Activated CD4-positive, alpha-beta T cell treated with anti-CD3 and anti-CD28 coated beads for 36 hours (primary cell): ENCODE data around the gene RERE. TPM values are rescaled to one million over a fixed set of nuclear protein-coding genes. Genes with fewer than 3 reads are reported as not detected.
"Not testable (repeated sequence)": the region's sequence is repeated elsewhere in the genome, so short reads cannot be mapped to it uniquely, and the experiment has no call there.

Experiments
- ATAC-seq: fragments of 200-7000 bp; cut with Tn5 transposase; one replicate; pipeline ENCODE4 v1.10.0; 2021; ENCODE audit warnings: mild to moderate bottlenecking, moderate library complexity
- CTCF ChIA-PET: fragments of 350-600 bp; sonication (Branson Sonifier 250); formaldehyde crosslinking; loops from one replicate; lab custom pipeline; 2021; ENCODE audit warnings: antibody characterized with exemption; lab: Charles Lee
- POLR2A ChIA-PET: fragments of 350-600 bp; sonication (Branson Sonifier 250); formaldehyde crosslinking; loops from one replicate; lab custom pipeline; 2021; ENCODE audit warnings: antibody characterized with exemption, inconsistent platforms; lab: Charles Lee
- DNase-seq: peaks from one replicate; pipeline ENCODE4 v3.0.0-alpha.2; 2020
- H3K27ac Mint-ChIP-seq: one replicate; pipeline ENCODE4 v1.8.0; 2021; ENCODE audit warnings: mixed read lengths
- H3K27me3 Mint-ChIP-seq: one replicate; pipeline ENCODE4 v1.8.0; 2021; ENCODE audit warnings: mixed read lengths
- H3K36me3 Mint-ChIP-seq: one replicate; pipeline ENCODE4 v1.8.0; 2021; ENCODE audit warnings: low read depth, mixed read lengths
- H3K4me1 Mint-ChIP-seq: one replicate; pipeline ENCODE4 v1.8.0; 2021; ENCODE audit warnings: mixed read lengths
- H3K4me3 Mint-ChIP-seq: one replicate; pipeline ENCODE4 v1.8.0; 2021; ENCODE audit warnings: mild to moderate bottlenecking, moderate library complexity, mixed read lengths
- H3K9me3 Mint-ChIP-seq: one replicate; pipeline ENCODE4 v1.8.0; 2021; ENCODE audit warnings: low read depth, mixed read lengths
- intact Hi-C, 2 experiments: fragments of 100-400 bp; cut with DNase I in 1 of 2; cut with micrococcal nuclease in 1 of 2; formaldehyde crosslinking; loops; one replicate each; pipeline versions ENCODE4 v1.14.2 to v1.15.1; 2022 to 2024; cut with DNase I, micrococcal nuclease
- total RNA-seq, 2 experiments: library from RNA; stranded (reverse); gene quantifications; one replicate each; pipeline ENCODE4 v1.2.3, GENCODE V29; 2021

The RERE gene
- total RNA-seq, 2 experiments from 2014 or later: 57.4 to 71.6 TPM

DNA sequence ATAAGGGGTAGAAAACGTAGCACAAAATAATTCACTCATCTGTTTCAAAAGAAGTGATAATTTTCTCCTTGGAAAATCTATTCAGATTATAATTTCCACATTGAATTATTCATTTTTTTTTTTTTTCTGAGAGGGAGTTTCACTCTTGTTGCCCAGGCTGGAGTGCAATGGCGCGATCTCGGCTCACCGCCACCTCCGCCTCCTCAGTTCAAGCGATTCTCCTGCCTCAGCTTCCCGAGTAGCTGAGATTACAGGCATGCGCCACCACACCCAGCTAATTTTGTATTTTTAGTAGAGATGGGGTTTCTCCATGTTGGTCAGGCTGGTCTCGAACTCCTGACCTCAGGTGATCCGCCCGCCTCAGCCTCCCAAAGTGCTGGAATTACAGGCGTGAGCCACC is 1.3 kb upstream of the RERE start:
- H3K27ac Mint-ChIP-seq, POLR2A ChIA-PET, H3K9me3 Mint-ChIP-seq, H3K27me3 Mint-ChIP-seq, ATAC-seq, DNase-seq, H3K36me3 Mint-ChIP-seq, CTCF ChIA-PET: not testable (repeated sequence)
- Mint-ChIP-seq H3K4me1 (peaks cover 33% of the 10 kb centered on the region), H3K4me3 (peak overlapping the region; percentile 77)
- intact Hi-C loops: loop anchor here (5.0 kb wide), 3 partner anchors 34 to 856 kb away; partner anchors contain the start of gene PARK7 (in 1 of the 2)

DNA sequence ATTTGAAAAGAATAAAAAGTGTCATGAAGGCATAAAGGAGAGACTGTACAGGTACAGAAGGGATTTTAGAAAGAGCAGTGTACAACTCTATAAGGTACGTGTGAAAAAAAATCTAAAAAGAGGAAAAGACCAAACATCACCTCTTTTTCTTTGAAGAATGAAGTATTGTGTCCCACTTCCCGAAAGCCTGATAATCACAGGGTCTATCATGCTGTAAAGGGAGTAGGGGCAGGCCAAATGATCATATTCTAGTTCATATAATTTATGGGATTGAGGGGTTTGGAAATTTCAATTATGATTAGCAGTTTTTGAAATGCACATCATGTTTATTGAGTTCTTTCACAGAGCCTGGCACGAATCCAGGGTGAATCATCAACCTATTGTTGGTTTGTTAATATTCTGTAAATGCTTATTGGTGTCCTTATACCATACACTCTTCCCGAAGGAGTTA is 910 bp upstream of the RERE start:
- peak overlapping the region; percentile 89 for H3K27ac Mint-ChIP-seq
- POLR2A ChIA-PET: no interaction called here
- peaks cover 38% of the 10 kb centered on the region for H3K4me1 Mint-ChIP-seq
- peaks cover 3% of the 10 kb centered on the region for H3K27me3 Mint-ChIP-seq
- ATAC-seq: no peak
- CTCF ChIA-PET: no interaction called here
- no peaks in the 10 kb centered on the region for H3K9me3 Mint-ChIP-seq
- no peaks in the 10 kb centered on the region for H3K36me3 Mint-ChIP-seq
- intact Hi-C loops: loop anchor here (5.0 kb wide), 3 partner anchors 34 to 856 kb away; partner anchors contain the start of gene PARK7 (in 1 of the 2)
- peak overlapping the region; percentile 77 for H3K4me3 Mint-ChIP-seq
- DNase-seq: peak; percentile 40

DNA sequence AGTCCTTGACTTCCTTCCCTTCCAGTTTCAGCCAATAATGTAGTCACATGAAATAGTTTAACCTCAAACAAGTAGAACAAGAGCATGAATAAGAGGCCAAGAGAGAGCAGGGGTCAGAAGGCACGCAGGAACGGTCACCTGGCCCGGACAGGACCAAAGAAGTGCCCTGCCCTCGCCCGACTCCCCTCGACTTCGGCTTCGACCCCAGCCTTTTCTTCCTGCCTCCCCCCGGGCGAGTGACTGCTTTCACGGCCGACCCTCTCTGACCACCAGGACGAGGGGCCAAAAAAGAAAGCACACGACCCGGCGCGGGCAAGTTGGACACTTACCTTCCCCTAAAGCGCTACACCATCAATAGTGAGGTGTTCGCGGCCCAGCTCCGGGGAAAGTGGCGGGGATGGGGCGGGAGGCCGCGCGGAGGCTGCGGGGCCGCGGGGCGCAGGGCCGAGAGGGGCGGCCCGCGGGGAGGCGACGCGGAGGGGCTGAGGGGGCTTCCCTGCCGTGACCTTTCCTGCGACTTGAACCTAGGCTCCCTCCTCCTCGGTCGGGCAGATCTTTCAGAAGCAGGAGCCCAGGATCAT is 519 bp downstream of the RERE start:
- DNase-seq: peak; percentile 36
- peaks cover 47% of the 10 kb centered on the region for H3K4me1 Mint-ChIP-seq
- H3K36me3 Mint-ChIP-seq: no peaks in the 10 kb centered on the region
- intact Hi-C loops: loop anchor here (1.0 to 5.0 kb wide), 10 partner anchors 35 to 855 kb away; partner anchors contain the start of genes ENO1 (in 1 of the 2), GPR157 (in 1 of the 2) and PARK7 (in 1 of the 2)
- ChIA-PET CTCF (interaction anchor here (0.5 to 0.7 kb wide), 2 partner anchors 33 to 63 kb away, joined by 3 read pairs; no protein-coding TSS in a partner anchor), POLR2A (no interaction called here)
- H3K27ac Mint-ChIP-seq: peak overlapping the region; percentile 96
- peak overlapping the region; percentile 77 for H3K4me3 Mint-ChIP-seq
- peak; percentile 15 for ATAC-seq
- H3K27me3 Mint-ChIP-seq: peaks cover 2% of the 10 kb centered on the region
- no peaks in the 10 kb centered on the region for H3K9me3 Mint-ChIP-seq

DNA sequence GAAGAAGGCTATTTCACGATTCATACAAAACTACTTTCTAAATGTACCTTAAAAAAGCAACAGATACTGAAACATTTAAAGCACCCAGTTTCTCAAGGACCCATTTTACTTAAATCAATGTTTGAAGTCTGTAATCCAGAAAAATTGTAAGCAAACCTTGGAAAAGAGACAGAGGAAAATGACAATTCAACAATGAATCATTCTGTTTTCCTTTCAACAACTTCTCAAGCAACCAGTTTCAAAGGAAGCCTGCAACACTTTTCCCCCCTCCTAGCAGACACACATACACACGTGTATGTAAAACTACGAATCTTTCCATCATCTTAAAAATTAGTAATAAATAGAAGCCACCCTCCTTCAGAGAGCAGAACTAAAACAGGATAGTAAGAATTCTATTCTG is 1.2 kb downstream of the RERE start:
- Mint-ChIP-seq H3K4me1 (peaks cover 49% of the 10 kb centered on the region), H3K36me3 (no peaks in the 10 kb centered on the region), H3K27me3 (peaks cover 2% of the 10 kb centered on the region), H3K27ac (peak overlapping the region; percentile 87), H3K4me3 (peak overlapping the region; percentile 77), H3K9me3 (no peaks in the 10 kb centered on the region)
- intact Hi-C loops: loop anchor here (2.0 to 5.0 kb wide), 5 partner anchors 36 to 854 kb away; partner anchors contain the start of genes GPR157 (in 1 of the 2) and PARK7 (in 1 of the 2)
- ATAC-seq (no peak), DNase-seq (no peak)
- CTCF ChIA-PET: interaction anchor here (0.6 to 1.7 kb wide), 4 partner anchors 33 to 627 kb away, joined by 3 to 5 read pairs (median 4); no protein-coding TSS in a partner anchor
- POLR2A ChIA-PET: no interaction called here

DNA sequence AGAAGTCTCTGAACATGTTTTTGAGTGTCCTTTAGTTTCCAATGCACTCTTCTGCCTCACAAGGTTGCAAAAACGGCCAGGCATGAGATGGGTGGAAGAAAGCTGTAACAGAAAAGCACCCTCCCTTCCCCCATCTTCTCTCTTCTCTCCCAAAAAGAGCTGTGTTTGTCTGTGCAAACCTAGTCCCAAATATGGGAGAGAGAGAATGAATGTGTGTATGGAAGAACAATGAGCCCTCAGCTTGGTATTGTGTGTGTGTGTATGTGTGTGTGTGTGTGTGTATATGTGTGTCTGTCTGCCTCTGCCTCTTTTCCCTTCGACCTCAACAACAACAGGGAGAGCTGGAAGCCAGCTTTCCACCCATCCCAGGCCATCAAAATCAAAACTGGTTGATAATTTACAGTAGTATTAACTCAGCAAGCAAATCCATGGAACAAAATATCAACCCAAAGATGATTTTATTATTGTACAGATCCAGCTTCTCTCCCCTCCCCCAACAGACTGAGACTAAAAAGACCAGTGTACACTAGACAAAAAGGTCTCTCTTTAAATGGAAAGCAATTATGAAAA is 1.8 kb downstream of the RERE start:
- H3K27me3 Mint-ChIP-seq: peaks cover 2% of the 10 kb centered on the region

DNA sequence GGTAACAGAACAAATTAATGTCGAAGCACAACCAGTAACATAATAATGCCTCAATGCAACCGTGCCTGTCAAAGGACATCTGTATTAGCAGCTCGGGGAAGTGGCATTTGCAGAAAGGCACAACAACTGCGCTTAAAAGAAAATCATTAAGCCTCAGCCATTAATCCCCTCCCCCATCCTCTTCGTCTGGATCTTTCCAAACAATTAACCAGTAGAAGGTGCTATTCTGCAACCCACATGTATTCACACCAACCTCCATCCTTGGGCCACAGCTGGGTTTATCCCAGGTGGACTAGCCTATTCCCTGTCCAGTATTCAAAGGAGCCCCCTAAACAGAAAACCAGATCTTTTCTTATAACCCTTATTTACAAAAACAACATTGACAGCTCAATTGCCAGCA is 2.6 kb downstream of the RERE start:
- H3K4me1 Mint-ChIP-seq: peaks cover 49% of the 10 kb centered on the region
- H3K9me3 Mint-ChIP-seq: no peaks in the 10 kb centered on the region
- CTCF ChIA-PET: interaction anchor here (1.1 to 1.7 kb wide), 3 partner anchors 13 to 254 kb away, joined by 4 to 5 read pairs (median 4); no protein-coding TSS in a partner anchor
- peak overlapping the region; percentile 11 for H3K4me3 Mint-ChIP-seq
- ATAC-seq: no peak
- H3K36me3 Mint-ChIP-seq: no peaks in the 10 kb centered on the region
- POLR2A ChIA-PET: no interaction called here
- no peak for DNase-seq
- H3K27me3 Mint-ChIP-seq: peaks cover under 1% of the 10 kb centered on the region
- intact Hi-C loops: loop anchor here (5.0 kb wide), 3 partner anchors 37 to 853 kb away; partner anchors contain the start of gene PARK7 (in 1 of the 2)
- H3K27ac Mint-ChIP-seq: no peak overlapping the region

More for the DNA sequence above, 1.8 kb downstream of the RERE start:
- Mint-ChIP-seq H3K27ac (peak overlapping the region; percentile 81), H3K4me3 (peak overlapping the region; percentile 77), H3K9me3 (no peaks in the 10 kb centered on the region), H3K4me1 (peaks cover 49% of the 10 kb centered on the region), H3K36me3 (no peaks in the 10 kb centered on the region)
- ATAC-seq (no peak), DNase-seq (no peak)
- ChIA-PET CTCF (interaction anchor here (0.6 to 1.7 kb wide), 7 partner anchors 14 to 628 kb away, joined by 3 to 5 read pairs (median 4); no protein-coding TSS in a partner anchor), POLR2A (no interaction called here)
- intact Hi-C loops: loop anchor here (2.0 to 5.0 kb wide), 5 partner anchors 37 to 853 kb away; partner anchors contain the start of genes GPR157 (in 1 of the 2) and PARK7 (in 1 of the 2)

DNA sequence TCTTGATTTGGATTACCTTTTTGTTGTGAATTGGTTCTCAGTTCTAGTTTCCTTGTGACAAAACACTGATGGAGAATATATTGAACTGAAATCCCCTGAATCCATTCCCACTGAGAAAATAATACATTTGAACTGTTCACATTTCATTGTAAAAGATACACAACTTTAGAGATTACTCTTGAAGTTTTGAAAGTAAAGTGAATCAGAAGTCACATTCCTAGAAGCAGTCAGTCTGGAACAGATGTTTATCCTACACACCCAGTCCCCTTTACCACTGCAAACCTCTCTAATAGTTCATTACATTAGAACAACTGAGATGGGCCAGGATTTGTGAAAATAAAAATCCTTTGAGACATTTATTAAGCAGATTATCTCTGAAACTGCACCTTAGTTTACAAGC is 3.4 kb downstream of the RERE start:
- Mint-ChIP-seq H3K27me3 (no peaks in the 10 kb centered on the region), H3K4me1 (peaks cover 49% of the 10 kb centered on the region), H3K36me3 (no peaks in the 10 kb centered on the region), H3K4me3 (no peak overlapping the region), H3K9me3 (no peaks in the 10 kb centered on the region), H3K27ac (no peak overlapping the region)
- intact Hi-C loops: no loop called here
- ATAC-seq (no peak), DNase-seq (no peak)
- CTCF ChIA-PET: interaction anchor here (0.7 kb wide), 1 partner anchor 14 kb away, joined by 3 read pairs; no protein-coding TSS in a partner anchor
- POLR2A ChIA-PET: no interaction called here

DNA sequence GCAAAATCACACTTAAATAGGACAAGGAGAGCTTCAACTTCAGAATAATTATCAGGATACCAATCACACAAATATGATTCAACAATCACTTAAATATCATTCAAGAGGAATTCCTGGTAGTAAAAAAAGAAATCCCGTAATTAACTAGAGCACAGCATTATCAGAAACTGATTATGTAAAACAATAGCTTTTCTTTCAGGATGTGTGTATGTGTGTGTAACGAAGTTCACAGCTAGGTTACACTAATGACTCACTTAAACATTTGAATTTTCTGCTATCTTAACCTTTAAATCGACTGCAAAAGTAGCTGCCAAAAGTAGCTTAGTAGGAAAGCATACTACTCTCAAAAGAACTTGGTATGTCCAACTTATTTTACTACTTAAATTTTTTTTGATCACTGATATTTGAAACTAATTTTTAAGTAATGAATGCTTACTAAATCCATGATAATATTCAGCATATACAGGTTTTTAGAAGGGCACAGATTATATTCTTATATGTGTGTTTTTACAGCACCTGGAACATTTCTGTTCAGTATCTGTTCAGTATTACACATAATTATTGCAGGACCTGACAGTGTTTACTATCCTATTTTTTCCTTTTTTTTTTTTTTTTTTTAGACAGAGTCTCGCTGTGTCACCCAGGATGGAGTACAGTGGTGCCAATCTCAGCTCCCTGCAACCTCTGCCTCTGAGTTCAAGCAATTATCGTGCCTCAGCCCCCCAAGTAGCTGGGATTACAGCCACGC is 4.2 kb downstream of the RERE start:
- ChIA-PET CTCF (interaction anchor here (0.7 to 1.2 kb wide), 4 partner anchors 15 to 252 kb away, joined by 3 to 4 read pairs (median 3); no protein-coding TSS in a partner anchor), POLR2A (no interaction called here)
- DNase-seq: no peak
- intact Hi-C loops: no loop called here
- no peaks in the 10 kb centered on the region for H3K27me3 Mint-ChIP-seq
- H3K27ac Mint-ChIP-seq: peak overlapping the region; percentile 11
- peaks cover 44% of the 10 kb centered on the region for H3K4me1 Mint-ChIP-seq
- H3K9me3 Mint-ChIP-seq: no peaks in the 10 kb centered on the region
- no peak overlapping the region for H3K4me3 Mint-ChIP-seq
- no peaks in the 10 kb centered on the region for H3K36me3 Mint-ChIP-seq
- no peak for ATAC-seq

DNA sequence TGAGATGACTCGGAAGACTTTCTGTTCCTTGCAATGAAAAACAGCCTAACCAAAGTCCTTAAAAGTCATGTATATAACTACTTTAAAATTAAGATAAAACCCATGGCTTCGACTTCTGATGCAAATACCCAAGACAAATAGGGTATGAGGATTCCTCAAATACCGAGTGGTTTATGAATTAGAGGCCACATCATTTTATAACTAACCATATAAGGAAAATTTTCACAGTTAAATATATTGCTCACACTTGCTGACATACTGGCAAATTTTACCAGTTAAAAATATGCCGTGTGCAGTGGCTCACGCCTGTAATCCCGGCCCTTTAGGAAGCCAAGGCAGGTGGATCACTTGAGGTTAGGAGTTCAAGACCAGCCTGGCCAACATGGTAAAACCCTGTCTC is 5.4 kb downstream of the RERE start:
- Mint-ChIP-seq H3K9me3 (no peaks in the 10 kb centered on the region), H3K4me1 (peaks cover 42% of the 10 kb centered on the region), H3K4me3 (no peak overlapping the region), H3K27ac (no peak overlapping the region), H3K27me3 (no peaks in the 10 kb centered on the region), H3K36me3 (no peaks in the 10 kb centered on the region)
- intact Hi-C loops: no loop called here
- ATAC-seq (no peak), DNase-seq (no peak)
- ChIA-PET CTCF (interaction anchor here (1.2 kb wide), 1 partner anchor 251 kb away, joined by 4 read pairs; no protein-coding TSS in a partner anchor), POLR2A (interaction anchor here (0.6 kb wide), 1 partner anchor 9 kb away, joined by 8 read pairs; no protein-coding TSS in a partner anchor)

DNA sequence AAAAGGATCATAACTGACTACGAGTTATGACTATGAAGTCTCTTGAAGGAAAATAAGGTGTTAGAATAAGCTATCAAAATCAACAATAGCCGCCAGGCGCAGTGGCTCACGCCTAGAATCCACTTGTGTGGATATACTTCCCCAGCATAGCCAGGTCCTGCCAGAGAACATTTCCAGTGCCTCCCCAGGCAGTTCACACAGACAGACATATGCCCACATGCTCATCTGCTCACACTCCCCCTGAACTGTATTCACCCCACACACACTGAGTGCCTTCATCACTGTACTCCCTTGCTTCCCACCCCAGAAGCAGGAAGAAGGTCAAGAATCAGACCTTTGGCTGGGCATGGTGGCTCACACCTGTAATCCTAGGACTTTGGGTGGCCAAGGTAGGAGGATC is 6.5 kb downstream of the RERE start:
- CTCF ChIA-PET: interaction anchor here (1.0 to 1.2 kb wide), 2 partner anchors 194 to 250 kb away, joined by 3 to 4 read pairs; no protein-coding TSS in a partner anchor
- no peak overlapping the region for H3K27ac Mint-ChIP-seq
- peaks cover 37% of the 10 kb centered on the region for H3K4me1 Mint-ChIP-seq
- intact Hi-C loops: no loop called here
- ATAC-seq (no peak), DNase-seq (no peak)
- H3K9me3 Mint-ChIP-seq: no peaks in the 10 kb centered on the region
- H3K27me3 Mint-ChIP-seq: no peaks in the 10 kb centered on the region
- H3K36me3 Mint-ChIP-seq: no peaks in the 10 kb centered on the region
- H3K4me3 Mint-ChIP-seq: no peak overlapping the region
- POLR2A ChIA-PET: no interaction called here

DNA sequence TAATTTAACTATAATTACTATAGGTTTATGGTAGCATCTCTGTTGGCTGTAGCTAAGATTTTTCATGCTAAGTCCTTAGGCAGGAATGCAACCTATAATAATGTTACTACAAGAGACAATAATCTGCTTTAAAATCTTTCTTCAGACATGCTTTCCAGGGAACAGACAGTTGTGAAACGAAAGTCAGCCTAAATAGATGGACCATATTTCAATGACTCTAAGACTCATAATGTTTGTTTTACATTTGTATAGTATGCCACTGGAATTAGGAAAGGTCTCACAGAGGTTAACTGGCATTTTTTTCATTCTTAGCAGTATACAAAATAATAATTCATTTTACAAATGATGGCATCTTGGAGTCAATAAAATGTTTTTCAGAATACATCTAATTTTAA is 8.1 kb downstream of the RERE start:
- CTCF ChIA-PET: no interaction called here
- DNase-seq: no peak
- POLR2A ChIA-PET: no interaction called here
- Mint-ChIP-seq H3K9me3 (no peaks in the 10 kb centered on the region), H3K4me1 (peaks cover 21% of the 10 kb centered on the region), H3K36me3 (no peaks in the 10 kb centered on the region), H3K27ac (no peak overlapping the region), H3K27me3 (no peaks in the 10 kb centered on the region), H3K4me3 (no peak overlapping the region)
- intact Hi-C loops: no loop called here
- no peak for ATAC-seq
